SJSA1 (cell line): Measurements from ENCODE around the gene TWIST2. TPM values are rescaled to one million over a fixed set of nuclear protein-coding genes. Genes with fewer than 3 reads are reported as not detected.
A peak's percentile ranks its signal among the peaks of the same experiment; 100 is the strongest.

ENCODE experiments used
- DNase-seq, 2 experiments: peaks; one replicate each; pipeline ENCODE4 v3.0.0-alpha.2; 2015 to 2020; ENCODE audit warnings: low spot score in 2 of 2, low read depth in 1 of 2
- H3K27ac ChIP-seq: fragments of 250-450 bp; sonication (Bioruptor Pico); 2 replicates; pipeline ENCODE4 v1.5.1; 2020; ENCODE audit warnings: mild to moderate bottlenecking, moderate library complexity
- H3K27me3 ChIP-seq: fragments of 250-450 bp; sonication (Bioruptor Pico); replicated peaks from 2 replicates; pipeline ENCODE4 v1.5.1; 2020; ENCODE audit warnings: mild to moderate bottlenecking, moderate library complexity
- H3K36me3 ChIP-seq: fragments of 250-450 bp; sonication (Bioruptor Pico); 2 replicates; pipeline ENCODE4 v1.5.1; 2020; ENCODE audit warnings: mild to moderate bottlenecking
- H3K4me1 ChIP-seq: fragments of 250-450 bp; sonication (Bioruptor Pico); replicated peaks from 2 replicates; pipeline ENCODE4 v1.6.1; 2021; ENCODE audit warnings: mild to moderate bottlenecking
- H3K4me3 ChIP-seq: fragments of 250-450 bp; sonication (Bioruptor Pico); 2 replicates; pipeline ENCODE4 v1.5.1; 2020; ENCODE audit warnings: mild to moderate bottlenecking
- H3K9me3 ChIP-seq: fragments of 250-450 bp; sonication (Bioruptor Pico); replicated peaks from 2 replicates; pipeline ENCODE4 v1.5.1; 2020; ENCODE audit warnings: mild to moderate bottlenecking
- total RNA-seq: library from RNA; depleted of rRNA; stranded (reverse); fragments of >200 nt; shearing (Covaris generic); gene quantifications from 2 replicates; pipeline ENCODE4 v1.2.3, GENCODE V29; 2014

TWIST2 gene
- total RNA-seq, 1 experiment from 2014 or later = 32.6 TPM

DNA sequence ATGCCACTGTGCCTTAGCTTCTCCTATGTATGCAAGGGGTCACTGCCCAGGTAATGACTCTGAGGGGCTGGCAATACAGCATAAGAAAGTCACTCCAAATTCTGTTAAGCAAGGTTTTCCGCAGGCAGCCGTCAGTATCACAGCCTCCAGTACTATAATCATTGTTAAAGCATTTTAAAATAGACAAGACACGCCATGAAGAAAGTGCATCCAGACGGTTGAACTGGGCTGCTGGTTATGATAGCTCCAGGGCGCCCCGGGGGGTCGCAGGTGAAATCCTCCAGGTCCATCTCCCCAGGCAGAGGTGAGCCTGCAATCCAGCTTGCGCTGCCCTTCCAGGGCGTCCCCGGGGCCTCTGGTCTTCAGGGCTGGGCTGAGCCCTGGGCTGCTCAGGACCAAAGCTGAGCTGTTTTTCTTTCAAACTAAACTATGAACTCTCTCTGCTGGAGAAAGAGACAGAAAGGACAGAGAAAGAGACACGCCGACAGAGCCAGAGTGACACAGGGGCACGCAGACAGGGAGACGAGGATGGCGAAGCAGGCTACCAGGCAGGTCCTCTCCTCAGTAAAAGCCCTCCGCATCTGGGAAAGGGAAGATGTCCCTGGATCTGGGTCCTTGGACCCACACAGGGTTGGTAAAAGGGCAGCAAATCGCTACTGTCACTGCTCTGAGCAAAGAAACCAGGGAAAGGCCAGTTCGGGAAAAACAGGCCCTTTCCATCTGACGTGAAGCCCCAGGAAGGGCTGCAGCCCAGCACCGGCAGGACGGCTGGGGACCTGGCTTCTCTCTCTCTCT, 2.1 kb upstream of the TWIST2 start:
- no peak for DNase-seq
- H3K4me1 ChIP-seq = peaks cover 15% of the 10 kb centered on the region
- H3K27ac ChIP-seq = no peak overlapping the region
- no peaks in the 10 kb centered on the region for H3K27me3 ChIP-seq
- no peak overlapping the region for H3K4me3 ChIP-seq
- H3K9me3 ChIP-seq = no peaks in the 10 kb centered on the region
- H3K36me3 ChIP-seq = peaks cover 4% of the 10 kb centered on the region

DNA sequence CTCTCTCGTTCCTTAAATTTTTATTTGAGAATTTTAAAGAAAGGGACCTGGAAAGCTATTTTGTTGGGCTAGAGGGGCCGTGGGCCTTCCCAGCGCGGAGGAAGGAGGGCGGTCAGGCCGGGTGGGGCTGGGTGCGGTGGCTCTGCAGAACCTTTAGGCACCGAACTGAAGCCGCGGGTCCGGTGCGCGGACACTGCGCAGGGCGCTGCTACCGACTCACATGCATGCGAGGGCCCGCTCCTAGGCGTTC, 1.6 kb upstream of the TWIST2 start:
- DNase-seq = no peak
- Histone ChIP-seq H3K4me3 (no peak overlapping the region), H3K27ac (no peak overlapping the region)

DNA sequence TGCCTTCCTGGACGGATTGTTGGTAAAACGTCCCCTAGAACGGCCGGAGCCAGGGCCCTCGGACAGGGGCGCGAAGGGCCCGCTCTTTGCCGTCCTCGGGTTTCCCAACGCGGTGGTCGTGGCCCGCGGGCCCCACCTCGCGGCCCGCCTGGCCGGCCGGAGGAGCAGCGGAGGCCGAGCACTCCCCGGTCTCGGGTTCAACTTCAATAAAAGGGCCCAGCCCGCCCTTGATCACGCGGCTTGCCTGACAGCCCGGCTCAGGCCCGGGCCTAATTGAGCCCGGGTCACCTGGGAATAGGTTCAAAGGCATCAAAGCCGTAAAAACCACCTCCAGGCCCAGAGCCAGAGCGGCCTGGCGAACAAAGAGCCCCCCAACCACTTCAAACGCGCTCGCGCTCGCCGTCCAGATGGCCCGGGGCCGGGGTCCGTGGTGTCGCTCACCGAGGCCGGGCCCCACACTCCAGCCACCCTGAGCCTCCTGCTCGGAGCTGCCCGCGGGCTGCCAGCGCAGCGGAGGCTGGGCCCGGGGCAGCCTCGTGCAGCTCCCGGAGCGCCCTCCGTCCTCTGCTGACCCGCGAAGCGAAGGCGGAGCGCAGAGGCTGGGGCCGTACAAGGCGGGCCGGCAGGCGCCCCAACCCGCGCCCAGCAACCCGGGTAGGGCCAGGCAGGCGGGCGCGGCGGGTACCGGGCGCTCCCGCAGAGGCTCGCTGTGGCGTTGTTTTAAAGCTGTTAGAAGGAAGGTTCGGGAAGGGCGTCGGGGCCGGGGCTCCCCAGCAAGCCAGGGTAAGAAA, 1.1 kb upstream of the TWIST2 start:
- H3K36me3 ChIP-seq = peaks cover 4% of the 10 kb centered on the region
- peaks cover 21% of the 10 kb centered on the region for H3K4me1 ChIP-seq
- H3K9me3 ChIP-seq = no peaks in the 10 kb centered on the region
- H3K4me3 ChIP-seq = peak overlapping the region; percentile 72
- DNase-seq = no peak
- H3K27me3 ChIP-seq = no peaks in the 10 kb centered on the region
- H3K27ac ChIP-seq = no peak overlapping the region

More for the DNA sequence above, 1.6 kb upstream of the TWIST2 start:
- Histone ChIP-seq H3K27me3 (no peaks in the 10 kb centered on the region), H3K4me1 (peaks cover 16% of the 10 kb centered on the region), H3K9me3 (no peaks in the 10 kb centered on the region), H3K36me3 (peaks cover 4% of the 10 kb centered on the region)

DNA sequence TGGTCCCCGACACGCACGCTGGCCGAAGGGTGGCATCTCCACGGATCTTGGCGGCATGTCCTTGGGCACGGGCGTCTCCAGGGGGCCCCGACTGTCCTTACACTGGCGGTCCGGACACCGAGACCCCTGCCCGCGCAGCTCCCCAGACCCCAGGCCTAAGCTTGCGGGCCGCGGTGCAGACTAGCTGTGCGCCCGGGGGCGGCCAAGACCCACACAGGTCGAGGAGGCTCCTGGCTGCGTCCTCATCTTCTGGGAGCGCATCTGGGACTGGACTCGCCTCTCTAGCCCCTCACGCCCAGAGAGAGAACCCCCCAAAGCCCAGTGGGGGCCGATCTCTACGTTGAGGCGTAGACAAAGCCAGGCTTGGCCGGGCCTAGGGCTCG, 475 bp upstream of the TWIST2 start:
- Histone ChIP-seq H3K4me1 (peaks cover 27% of the 10 kb centered on the region), H3K4me3 (peak overlapping the region; percentile 72), H3K9me3 (no peaks in the 10 kb centered on the region), H3K27me3 (no peaks in the 10 kb centered on the region), H3K27ac (peak overlapping the region; percentile 49), H3K36me3 (peaks cover 6% of the 10 kb centered on the region)
- DNase-seq = no peak

DNA sequence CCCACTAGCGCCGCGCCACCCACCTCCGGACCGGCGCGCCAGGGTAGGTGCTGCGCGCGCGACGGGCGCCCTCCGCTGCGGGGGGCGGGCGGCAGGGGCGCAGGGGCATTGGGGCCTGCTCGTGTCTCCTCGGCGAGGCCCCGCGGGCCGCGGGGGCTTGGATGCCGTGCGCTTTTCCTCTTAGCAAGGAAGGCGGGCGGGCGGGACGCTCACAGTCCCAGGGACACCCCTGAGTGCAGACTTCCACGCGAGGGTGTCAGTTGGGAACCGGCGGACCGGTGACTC, 748 bp downstream of the TWIST2 start:
- H3K4me3 ChIP-seq = peak overlapping the region; percentile 72
- peaks cover 7% of the 10 kb centered on the region for H3K36me3 ChIP-seq
- H3K27me3 ChIP-seq = no peaks in the 10 kb centered on the region
- peaks cover 33% of the 10 kb centered on the region for H3K4me1 ChIP-seq
- no peak for DNase-seq
- H3K9me3 ChIP-seq = no peaks in the 10 kb centered on the region
- H3K27ac ChIP-seq = no peak overlapping the region

DNA sequence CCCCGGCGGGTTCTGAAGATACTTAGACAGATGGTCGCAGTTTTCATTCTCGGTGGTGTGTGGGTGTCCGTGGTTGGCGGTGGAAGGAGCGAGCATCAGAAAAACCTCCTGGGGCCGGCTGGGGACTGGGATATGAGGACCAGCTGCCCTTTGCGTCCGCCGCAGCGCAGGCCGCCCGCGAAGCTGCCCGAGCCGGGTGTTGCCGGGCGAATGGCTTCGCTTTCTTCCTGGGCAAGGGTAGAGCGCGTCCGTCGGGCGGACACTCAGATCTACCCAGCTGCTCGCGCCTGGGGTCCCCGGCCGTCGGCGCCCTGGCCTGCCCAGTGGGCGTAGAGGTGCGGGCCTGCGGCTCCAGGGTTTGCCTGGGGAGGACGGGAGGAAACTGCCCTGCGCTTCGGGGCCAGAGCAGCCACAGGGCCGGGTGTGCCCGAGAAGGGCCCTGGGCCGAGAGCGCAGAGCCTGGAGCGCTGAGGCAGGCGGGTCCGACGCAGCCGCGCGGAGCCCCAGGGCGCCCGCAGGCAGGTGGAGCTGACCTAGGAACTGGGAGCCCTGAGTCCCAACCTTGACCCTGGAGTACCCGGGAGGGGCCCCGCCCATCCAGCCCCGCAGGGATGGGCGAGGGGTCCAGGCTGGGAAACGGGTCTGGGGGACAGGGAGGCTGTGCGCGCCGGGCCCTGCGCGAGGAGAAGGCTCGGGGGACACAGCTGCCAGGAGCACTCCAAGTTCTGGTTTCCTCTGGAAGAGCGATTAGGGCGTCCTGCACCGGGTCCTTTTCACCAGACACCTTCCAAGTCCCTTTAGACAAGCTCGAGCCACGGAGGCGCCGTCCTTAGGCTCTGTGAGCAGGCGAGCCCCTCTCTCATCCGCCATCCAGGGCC, 1.3 kb downstream of the TWIST2 start:
- Histone ChIP-seq H3K4me1 (peaks cover 33% of the 10 kb centered on the region), H3K4me3 (peak overlapping the region; percentile 72), H3K9me3 (no peaks in the 10 kb centered on the region), H3K36me3 (peaks cover 7% of the 10 kb centered on the region), H3K27me3 (no peaks in the 10 kb centered on the region), H3K27ac (no peak overlapping the region)
- peak in 1 of 2 experiments; percentile 57 for DNase-seq

DNA sequence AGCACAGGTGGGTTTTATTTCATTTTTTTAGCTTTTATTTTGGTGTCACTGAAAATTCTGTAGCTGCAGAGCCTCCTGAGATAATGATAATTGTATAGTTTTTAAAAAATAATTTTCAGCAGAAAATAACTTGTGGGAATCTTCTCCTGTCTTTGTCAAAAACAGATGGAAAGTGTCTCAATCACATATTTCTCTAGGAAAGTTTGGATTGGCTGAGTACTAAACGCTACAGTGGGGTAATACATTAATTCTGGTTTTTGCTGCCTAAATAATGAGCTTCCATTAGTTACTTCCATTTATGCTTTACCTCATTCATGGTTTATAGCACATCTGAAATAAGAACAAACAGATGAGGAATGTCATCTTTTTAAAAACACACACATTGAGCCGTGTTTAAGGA, 2.2 kb downstream of the TWIST2 start:
- Histone ChIP-seq H3K9me3 (no peaks in the 10 kb centered on the region), H3K27ac (no peak overlapping the region), H3K36me3 (peaks cover 9% of the 10 kb centered on the region), H3K27me3 (no peaks in the 10 kb centered on the region), H3K4me1 (peaks cover 36% of the 10 kb centered on the region), H3K4me3 (peak overlapping the region; percentile 72)
- no peak for DNase-seq

DNA sequence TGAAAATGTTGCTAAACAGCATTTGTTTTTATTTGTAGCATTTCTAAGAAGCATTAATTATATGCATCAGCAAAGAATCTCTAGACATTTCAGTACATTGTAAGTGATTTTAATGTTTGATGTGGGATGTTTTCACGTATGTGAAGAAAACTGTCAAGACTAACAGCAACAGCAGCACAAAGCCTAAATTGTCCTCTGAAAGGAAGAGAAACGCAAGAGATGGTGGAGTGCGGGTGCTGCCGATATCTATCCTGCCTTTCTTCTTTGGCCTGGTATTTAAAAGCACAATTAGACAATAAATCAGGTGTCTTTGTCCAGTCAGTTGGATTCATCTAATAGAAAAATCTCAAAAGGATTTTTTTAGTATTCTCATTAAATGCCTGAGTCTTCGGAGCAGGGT, 3.1 kb downstream of the TWIST2 start:
- Histone ChIP-seq H3K36me3 (peaks cover 13% of the 10 kb centered on the region), H3K4me1 (peaks cover 37% of the 10 kb centered on the region), H3K4me3 (no peak overlapping the region), H3K27me3 (no peaks in the 10 kb centered on the region), H3K9me3 (no peaks in the 10 kb centered on the region), H3K27ac (no peak overlapping the region)
- no peak for DNase-seq

DNA sequence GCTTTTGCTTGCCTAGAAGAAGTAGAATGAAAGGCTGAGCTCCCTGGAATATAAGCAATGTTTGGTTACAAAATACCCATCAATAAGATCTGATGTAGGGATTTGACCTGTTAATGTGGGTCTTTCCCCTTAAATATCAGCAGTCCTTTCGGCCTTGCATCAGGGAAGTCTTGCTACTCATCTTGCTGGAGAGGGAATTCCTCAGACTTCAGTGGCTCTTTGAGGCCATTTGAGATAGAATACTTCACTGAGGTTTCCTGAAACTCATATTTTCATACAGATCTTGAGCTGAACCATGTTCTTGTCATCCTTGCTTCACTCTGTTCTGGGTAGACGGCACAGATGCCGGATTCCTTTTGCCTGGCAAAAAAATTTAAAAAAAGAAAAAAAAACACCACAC, 3.9 kb downstream of the TWIST2 start:
- Histone ChIP-seq H3K27ac (peak overlapping the region; percentile 28), H3K36me3 (peaks cover 13% of the 10 kb centered on the region), H3K4me1 (peaks cover 37% of the 10 kb centered on the region), H3K9me3 (no peaks in the 10 kb centered on the region), H3K27me3 (no peaks in the 10 kb centered on the region), H3K4me3 (no peak overlapping the region)
- no peak for DNase-seq

DNA sequence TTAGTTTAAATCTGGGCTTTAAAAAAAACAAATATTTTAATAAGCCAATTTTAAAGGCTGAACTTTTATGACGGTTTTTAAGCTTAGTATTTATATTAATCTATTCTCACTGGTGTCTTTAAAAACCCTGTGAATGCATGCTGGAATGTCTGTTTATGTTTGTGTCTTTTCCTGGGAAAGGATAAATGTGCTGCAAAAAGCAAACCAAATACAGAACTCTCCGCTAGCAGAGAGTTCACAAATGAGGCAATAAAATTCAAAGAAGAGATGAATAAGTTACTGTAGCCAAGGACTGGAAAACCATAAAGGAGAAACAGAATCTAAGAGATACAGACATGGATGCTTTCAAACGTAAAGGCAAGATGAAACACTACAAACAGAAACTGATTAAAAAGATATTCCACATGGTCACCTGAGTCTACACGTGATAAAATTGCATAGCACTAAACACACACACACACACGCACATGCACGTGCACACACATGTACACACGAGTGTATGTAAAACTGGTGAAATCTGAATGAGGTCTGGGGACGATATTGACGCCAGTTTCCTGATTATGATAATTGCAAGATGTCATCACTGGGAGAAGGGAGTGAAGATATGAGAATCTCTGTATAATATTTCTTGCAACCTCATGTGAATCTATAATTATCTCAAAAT, 4.5 kb downstream of the TWIST2 start:
- H3K27ac ChIP-seq = peak overlapping the region; percentile 28; the same call in 1 of the 2 replicates
- no peaks in the 10 kb centered on the region for H3K9me3 ChIP-seq
- H3K4me3 ChIP-seq = no peak overlapping the region; the same call in 1 of the 2 replicates
- DNase-seq = no peak
- peaks cover 17% of the 10 kb centered on the region for H3K36me3 ChIP-seq
- H3K27me3 ChIP-seq = no peaks in the 10 kb centered on the region
- peaks cover 32% of the 10 kb centered on the region for H3K4me1 ChIP-seq

DNA sequence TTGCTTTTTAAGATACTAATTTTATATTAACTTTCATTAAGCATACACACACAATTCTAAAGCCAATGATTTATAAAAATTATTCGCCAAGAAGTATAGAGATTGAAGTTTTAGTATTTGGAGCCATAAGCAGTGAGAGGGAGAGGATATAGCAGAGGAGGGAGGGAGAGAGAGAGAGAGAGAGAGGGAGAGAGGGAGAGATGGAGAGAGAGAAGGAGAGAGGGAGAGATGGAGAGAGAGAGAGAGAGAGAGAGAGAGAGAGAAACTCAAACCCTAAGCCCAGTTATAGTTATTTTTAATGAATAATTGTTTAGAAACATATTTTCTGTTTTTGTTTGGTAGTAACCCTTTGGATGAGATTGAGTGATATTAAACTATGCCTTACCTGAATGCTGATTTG, 5.3 kb downstream of the TWIST2 start:
- H3K27ac ChIP-seq = no peak overlapping the region
- DNase-seq = no peak
- peaks cover 27% of the 10 kb centered on the region for H3K4me1 ChIP-seq
- H3K27me3 ChIP-seq = no peaks in the 10 kb centered on the region
- no peaks in the 10 kb centered on the region for H3K9me3 ChIP-seq
- H3K36me3 ChIP-seq = peaks cover 22% of the 10 kb centered on the region
- no peak overlapping the region for H3K4me3 ChIP-seq

DNA sequence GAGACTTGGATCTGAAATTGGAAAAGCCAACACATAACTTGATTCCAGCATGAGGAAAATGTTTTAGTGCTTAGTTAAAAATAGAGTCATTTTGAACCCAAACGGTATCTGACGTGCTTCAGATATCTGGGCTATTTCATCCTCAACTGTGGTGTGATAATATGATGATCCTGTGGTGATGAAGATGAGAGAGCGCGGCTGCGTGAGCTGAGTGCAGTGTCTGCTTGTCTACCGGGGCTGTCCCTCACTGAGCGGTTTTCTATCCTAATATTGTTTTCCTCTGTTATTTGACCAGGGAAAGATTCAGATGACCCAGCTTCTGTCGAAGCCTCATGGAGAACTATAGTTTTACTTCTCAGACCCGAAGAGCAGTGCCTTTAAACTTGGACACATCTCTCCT, 5.8 kb downstream of the TWIST2 start:
- Histone ChIP-seq H3K27me3 (no peaks in the 10 kb centered on the region), H3K27ac (peak overlapping the region; percentile 10; the same call in 1 of the 2 replicates), H3K4me1 (peaks cover 25% of the 10 kb centered on the region), H3K9me3 (no peaks in the 10 kb centered on the region), H3K36me3 (peaks cover 22% of the 10 kb centered on the region), H3K4me3 (peak overlapping the region; percentile 10)
- no peak for DNase-seq

DNA sequence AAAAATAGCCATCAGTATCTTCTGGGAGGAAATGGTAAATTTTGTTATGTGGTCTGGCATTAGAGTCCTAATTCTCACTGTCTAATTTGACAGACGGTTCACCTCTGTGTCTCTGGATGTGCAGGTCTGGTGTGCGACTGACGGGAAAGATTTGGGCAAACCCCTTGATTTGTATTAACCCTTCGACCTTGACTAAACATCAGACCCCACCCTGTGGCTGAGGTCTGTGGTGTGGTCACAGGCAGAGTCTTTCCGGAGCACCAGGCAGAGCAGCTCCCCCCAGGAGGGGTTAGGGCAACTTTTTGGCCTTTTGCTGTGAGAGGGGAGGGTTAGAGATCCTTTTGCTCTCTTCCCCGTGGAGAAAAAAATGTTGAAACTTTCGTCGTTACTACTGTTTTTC, 6.4 kb downstream of the TWIST2 start:
- Histone ChIP-seq H3K4me3 (peak overlapping the region; percentile 10), H3K36me3 (peaks cover 20% of the 10 kb centered on the region), H3K27me3 (no peaks in the 10 kb centered on the region), H3K9me3 (no peaks in the 10 kb centered on the region), H3K4me1 (peaks cover 22% of the 10 kb centered on the region), H3K27ac (peak overlapping the region; percentile 10; the same call in 1 of the 2 replicates)
- no peak for DNase-seq
